Neural cell (in vitro differentiated cells): ENCODE data around the gene LYPLA2. TPM values are rescaled to one million over a fixed set of nuclear protein-coding genes. Genes with fewer than 3 reads are reported as not detected.

Experiments used
- H2AFZ ChIP-seq: fragments of 200-600, 300-800 bp; sonication (generic), shearing (Covaris generic); 2 replicates; pipeline ENCODE4 v1.6.0; 2014; ENCODE audit warnings: low read depth, mild to moderate bottlenecking, antibody characterized with exemption, low read length, moderate library complexity
- H3F3A ChIP-seq: fragments of 200-600 bp; shearing (Covaris generic); 2 replicates; pipeline ENCODE4 v1.6.1; 2016; ENCODE audit warnings: mild to moderate bottlenecking, moderate library complexity, mixed read lengths, antibody characterized with exemption, low read length; ENCODE audit not compliant: insufficient read depth, poor library complexity, severe bottlenecking
- H3K27ac ChIP-seq: fragments of 200-600, 300-800 bp; sonication (generic), shearing (Covaris generic); 2 replicates; pipeline ENCODE4 v1.5.1; 2014; ENCODE audit warnings: mild to moderate bottlenecking, low read length, moderate library complexity
- H3K27me3 ChIP-seq: fragments of 300-800, 200-600 bp; sonication (generic), shearing (Covaris generic); 2 replicates; pipeline ENCODE4 v1.6.0; 2014; ENCODE audit warnings: mild to moderate bottlenecking, low read depth, low read length, moderate library complexity; ENCODE audit not compliant: insufficient read depth
- H3K36me3 ChIP-seq: fragments of 300-800, 200-600 bp; sonication (generic), shearing (Covaris generic); 2 replicates; pipeline ENCODE4 v1.5.1; 2014; ENCODE audit warnings: mild to moderate bottlenecking, antibody characterized with exemption, low read length, moderate library complexity; ENCODE audit not compliant: insufficient read depth
- H3K4me2 ChIP-seq: fragments of 300-800, 200-600 bp; sonication (generic), shearing (Covaris generic); 2 replicates; pipeline ENCODE4 v1.6.0; 2014; ENCODE audit warnings: mild to moderate bottlenecking, low read length
- H3K4me3 ChIP-seq: fragments of 300-800, 200-600 bp; sonication (generic), shearing (Covaris generic); 2 replicates; pipeline ENCODE4 v1.5.1; 2014; ENCODE audit warnings: mild to moderate bottlenecking, low read length, moderate library complexity
- H3K79me2 ChIP-seq: fragments of 200-600 bp; shearing (Covaris generic); replicated peaks from 2 replicates; pipeline ENCODE4 v1.6.0; 2014; ENCODE audit warnings: mild to moderate bottlenecking, low read length, moderate library complexity; ENCODE audit not compliant: insufficient read depth
- H3K9ac ChIP-seq: fragments of 300-800, 200-600 bp; sonication (generic), shearing (Covaris generic); 2 replicates; pipeline ENCODE4 v1.6.1; 2016; ENCODE audit warnings: mild to moderate bottlenecking, low read length, mixed read lengths
- H3K9me2 ChIP-seq: fragments of 200-600 bp; shearing (Covaris generic); 2 replicates; pipeline ENCODE4 v1.6.1; 2016; ENCODE audit warnings: mild to moderate bottlenecking, low read length, mixed read lengths; ENCODE audit not compliant: insufficient read depth
- H3K9me3 ChIP-seq: fragments of 200-600, 300-800 bp; sonication (generic), shearing (Covaris generic); 2 replicates; pipeline ENCODE4 v1.6.1; 2016; ENCODE audit warnings: mild to moderate bottlenecking, mixed run types, low read length, moderate library complexity, mixed read lengths
- H4K20me1 ChIP-seq: fragments of 200-600 bp; shearing (Covaris generic); 2 replicates; pipeline ENCODE4 v1.6.1; 2016; ENCODE audit warnings: mild to moderate bottlenecking, mixed run types; ENCODE audit not compliant: insufficient read depth
- CTCF ChIP-seq: fragments of 450-650 bp; IDR thresholded peaks from 2 replicates; pipeline ENCODE4 v1.5.1; 2014; ENCODE audit warnings: antibody characterized with exemption, mild to moderate bottlenecking, moderate library complexity; ENCODE audit not compliant: poor library complexity, severe bottlenecking
- EP300 ChIP-seq: fragments of 450-650 bp; conservative IDR thresholded peaks from 2 replicates; pipeline ENCODE4 v1.6.1; 2014; ENCODE audit warnings: antibody characterized with exemption, mild to moderate bottlenecking, moderate library complexity; ENCODE audit not compliant: poor library complexity, severe bottlenecking
- EZH2 ChIP-seq: fragments of 200-600, 300-800 bp; shearing (Covaris generic), sonication (generic); IDR thresholded peaks from 2 replicates; pipeline ENCODE4 v1.6.1; 2014; ENCODE audit warnings: antibody characterized with exemption, low read length, borderline replicate concordance, mild to moderate bottlenecking; ENCODE audit not compliant: insufficient read depth, poor library complexity, severe bottlenecking
- MXI1 ChIP-seq: fragments of 450-650 bp; conservative IDR thresholded peaks from 2 replicates; pipeline ENCODE4 v1.6.1; 2014; ENCODE audit warnings: antibody characterized with exemption, mild to moderate bottlenecking; ENCODE audit not compliant: poor library complexity, severe bottlenecking
- POLR2AphosphoS5 ChIP-seq: IDR thresholded peaks from 2 replicates; pipeline ENCODE4 v1.6.1; 2012
- RAD21 ChIP-seq: fragments of 450-650 bp; conservative IDR thresholded peaks from 2 replicates; pipeline ENCODE4 v1.6.1; 2014; ENCODE audit warnings: antibody characterized with exemption, mild to moderate bottlenecking, moderate library complexity
- REST ChIP-seq: IDR thresholded peaks from 2 replicates; pipeline ENCODE4 v1.6.1; 2012; ENCODE audit warnings: borderline replicate concordance
- SMC3 ChIP-seq: fragments of 450-650 bp; conservative IDR thresholded peaks from 2 replicates; pipeline ENCODE4 v1.6.1; 2014; ENCODE audit warnings: antibody characterized with exemption, mild to moderate bottlenecking, moderate library complexity; ENCODE audit not compliant: poor library complexity
- TAF1 ChIP-seq: IDR thresholded peaks from 2 replicates; pipeline ENCODE4 v1.6.1; 2012; ENCODE audit warnings: low read depth
- polyA plus RNA-seq: library from polyadenylated mRNA; depleted of rRNA; stranded (reverse); fragments of >200 nt; gene quantifications from 2 replicates; pipeline ENCODE4 v1.2.3, GENCODE V29; 2014

Gene LYPLA2
- polyA plus RNA-seq, 1 donor from 2014 or later, result 107 TPM

GRCh38 chr1:23757812-23758211, 33.1 kb upstream of the LYPLA2 start:
- H3K9me2 ChIP-seq, result no peaks in the 10 kb centered on the region
- peaks cover 12% of the 10 kb centered on the region for H3K36me3 ChIP-seq
- TF ChIP-seq MXI1 (no peak), REST (no peak), EP300 (no peak), CTCF (no peak), RAD21 (no peak), SMC3 (no peak)

GRCh38 chr1:23759277-23759676, 31.7 kb upstream of the LYPLA2 start:
- no peaks in the 10 kb centered on the region for H3K27me3 ChIP-seq
- H3K9me2 ChIP-seq, result no peaks in the 10 kb centered on the region
- no peak overlapping the region for H3K4me2 ChIP-seq
- H3K9me3 ChIP-seq, result no peaks in the 10 kb centered on the region
- H3K27ac ChIP-seq, result no peak overlapping the region
- no peak for TF ChIP-seq POLR2AphosphoS5
- TF ChIP-seq SMC3, result no peak
- no peak for TF ChIP-seq RAD21
- peaks cover 12% of the 10 kb centered on the region for H3K36me3 ChIP-seq
- no peak overlapping the region for H2AFZ ChIP-seq
- H3K4me3 ChIP-seq, result no peak overlapping the region
- no peaks in the 10 kb centered on the region for H4K20me1 ChIP-seq
- H3K79me2 ChIP-seq, result no peaks in the 10 kb centered on the region
- no peak overlapping the region for H3K9ac ChIP-seq
- H3F3A ChIP-seq, result no peaks in the 10 kb centered on the region

More at GRCh38 chr1:23757812-23758211, 33.1 kb upstream of the LYPLA2 start:
- no peak overlapping the region for H3K4me3 ChIP-seq
- no peaks in the 10 kb centered on the region for H4K20me1 ChIP-seq
- no peaks in the 10 kb centered on the region for H3F3A ChIP-seq
- H3K27ac ChIP-seq, result no peak overlapping the region
- no peak overlapping the region for H2AFZ ChIP-seq
- no peaks in the 10 kb centered on the region for H3K9me3 ChIP-seq
- no peak overlapping the region for H3K4me2 ChIP-seq
- no peak overlapping the region for H3K9ac ChIP-seq
- H3K79me2 ChIP-seq, result no peaks in the 10 kb centered on the region
- H3K27me3 ChIP-seq, result no peaks in the 10 kb centered on the region

- H2AFZ ChIP-seq, result no peak overlapping the region
- no peak overlapping the region for H3K9ac ChIP-seq
- no peaks in the 10 kb centered on the region for H3K36me3 ChIP-seq
- no peaks in the 10 kb centered on the region for H3K27me3 ChIP-seq
- no peaks in the 10 kb centered on the region for H3K9me3 ChIP-seq
- no peaks in the 10 kb centered on the region for H3F3A ChIP-seq
- no peaks in the 10 kb centered on the region for H4K20me1 ChIP-seq
- no peak overlapping the region for H3K27ac ChIP-seq
- TF ChIP-seq EP300 (no peak), MXI1 (no peak), TAF1 (no peak), RAD21 (no peak), POLR2AphosphoS5 (no peak), SMC3 (no peak), CTCF (no peak), REST (no peak), EZH2 (no peak)
- H3K4me3 ChIP-seq, result no peak overlapping the region
- no peaks in the 10 kb centered on the region for H3K9me2 ChIP-seq
- no peaks in the 10 kb centered on the region for H3K79me2 ChIP-seq
- H3K4me2 ChIP-seq, result no peak overlapping the region
Observed at GRCh38 chr1:23763041-23763577, 27.8 kb upstream of the LYPLA2 start.
